ENCODE measurements around the gene NRTN. TPM values are rescaled to one million over a fixed set of nuclear protein-coding genes. Genes with fewer than 3 reads are reported as not detected.
"Not testable (repeated sequence)": the region's sequence is repeated elsewhere in the genome, so short reads cannot be mapped to it uniquely, and the experiment has no call there.

The NRTN gene
- total RNA-seq, 1 donor from 2014 or later: not detected

GRCh38 chr19:5831159-5831558 is 26.3 kb downstream of the NRTN start:
- DNase-seq (ENCODE audit: low spot score in 2 of 2) (no peak), FAIRE-seq (no peak)

- DNase-seq (ENCODE audit: low spot score in 2 of 2): no peak
- no peak for FAIRE-seq
Measured at GRCh38 chr19:5832061-5832460, 27.2 kb downstream of the NRTN start.

GRCh38 chr19:5832527-5833216 is 27.8 kb downstream of the NRTN start:
- FAIRE-seq (no peak), DNase-seq (ENCODE audit: low spot score in 2 of 2) (no peak)

DNA sequence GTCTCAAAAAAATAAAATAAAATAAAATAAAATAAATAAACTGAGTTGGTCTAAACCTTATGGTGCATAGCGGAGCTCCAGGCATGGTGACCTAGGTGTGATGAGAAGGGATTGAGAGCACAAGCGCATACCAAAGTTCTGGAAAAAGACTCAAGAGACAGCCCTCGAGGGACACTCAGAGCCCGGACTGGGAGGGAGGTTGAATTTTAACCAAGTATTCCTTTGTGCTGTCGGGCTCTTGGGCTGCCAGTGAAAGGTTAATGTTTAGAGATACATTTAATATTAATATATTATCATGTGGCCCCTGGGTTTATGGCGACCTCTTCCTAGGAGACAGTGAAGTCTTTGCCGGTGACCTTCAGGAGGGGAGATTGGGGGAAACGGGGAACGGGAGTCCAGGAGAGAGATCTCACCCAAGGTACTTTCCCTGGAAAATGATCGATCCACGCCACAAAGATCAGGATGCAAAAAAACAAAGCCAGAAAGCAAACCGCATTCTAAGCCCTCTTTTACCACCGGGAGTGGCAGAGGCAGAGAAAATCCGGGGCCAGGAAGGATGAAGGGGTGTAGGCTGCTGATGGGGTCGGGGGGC is 33.0 kb downstream of the NRTN start:
- no peak for DNase-seq (ENCODE audit: low spot score in 2 of 2)
- FAIRE-seq: no peak

- no peak for DNase-seq (ENCODE audit: low spot score in 2 of 2)
- no peak for FAIRE-seq
Measured at GRCh38 chr19:5838353-5839064, 33.6 kb downstream of the NRTN start.

DNA sequence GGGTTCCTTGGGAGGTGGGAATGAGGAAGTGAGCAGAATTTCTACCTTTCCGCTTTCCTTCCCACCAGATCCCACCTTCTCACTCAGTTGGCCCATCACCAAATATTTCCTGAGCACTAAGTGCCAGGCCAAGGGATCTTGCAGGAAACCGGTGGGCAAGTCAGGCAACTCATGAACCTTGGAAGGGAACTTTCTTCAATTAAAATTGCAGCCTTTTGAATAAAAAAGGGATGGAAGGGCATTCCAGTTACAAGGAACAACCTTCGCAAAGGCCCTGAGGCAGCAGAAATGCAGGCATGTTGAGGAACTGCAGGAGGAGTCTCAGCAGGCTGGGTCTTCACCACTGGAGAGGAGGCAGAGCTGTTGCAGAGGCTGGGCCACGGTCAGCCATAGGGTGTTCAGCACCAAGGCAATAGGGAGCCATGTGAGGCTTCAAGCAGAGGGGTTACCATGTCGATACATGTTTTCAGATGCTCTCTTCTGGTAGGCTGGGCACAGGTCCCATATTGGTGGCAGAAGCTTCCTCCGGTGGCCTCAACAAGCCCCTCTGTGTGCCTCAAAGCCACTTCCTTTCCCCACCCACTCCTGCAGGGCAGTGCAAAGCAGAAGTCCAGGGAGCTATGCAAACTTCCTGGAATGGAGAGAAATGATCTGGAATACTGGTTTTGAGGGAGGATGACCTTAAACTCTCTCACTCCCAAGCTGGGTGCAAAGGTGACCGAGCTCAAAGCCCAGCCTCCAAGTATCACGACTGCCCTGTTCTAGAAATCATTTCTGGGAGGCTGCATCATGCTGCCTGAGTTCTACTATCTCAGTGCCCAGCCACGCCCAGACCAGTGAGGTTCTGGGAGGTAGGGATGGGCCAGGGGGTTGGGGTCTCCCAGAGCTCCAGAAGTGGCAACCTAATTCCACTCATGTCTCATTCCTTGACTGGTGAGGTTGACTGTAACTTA is 34.5 kb downstream of the NRTN start, which contains the start of gene FUT6:
Gene FUT6 (minus strand): TSS at position 638 of the 953 bp plus-strand sequence. CDS start 7,135 bp downstream, outside the sequence.
- DNase-seq (ENCODE audit: low spot score in 2 of 2) (no peak), FAIRE-seq (no peak)

DNA sequence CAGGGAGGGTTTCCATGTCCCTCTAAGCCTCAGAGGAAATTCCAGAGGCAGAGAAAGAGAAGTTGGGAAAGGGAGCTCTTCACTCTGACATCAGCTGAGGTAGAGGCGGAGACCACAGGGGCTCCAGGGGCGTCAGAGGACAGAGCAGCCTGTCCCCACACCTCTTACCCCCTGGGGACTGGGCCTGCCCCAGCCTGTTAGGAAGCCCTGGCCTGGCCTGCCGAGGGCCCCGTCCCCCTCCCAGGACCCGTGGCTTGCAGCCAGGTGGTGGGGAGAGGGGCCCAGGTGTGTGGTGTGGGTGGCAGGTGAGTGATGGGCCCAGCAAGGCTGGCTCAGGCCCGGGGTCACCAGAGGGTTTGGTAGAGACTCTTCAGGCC is 36.9 kb downstream of the NRTN start:
- FAIRE-seq; DNase-seq (ENCODE audit: low spot score in 2 of 2): not testable (repeated sequence)

GRCh38 chr19:5843295-5843927 is 38.5 kb downstream of the NRTN start:
- DNase-seq (ENCODE audit: low spot score in 2 of 2) (no peak), FAIRE-seq (no peak)

GRCh38 chr19:5844456-5845433 is 39.9 kb downstream of the NRTN start:
- DNase-seq (ENCODE audit: low spot score in 2 of 2): no peak
- FAIRE-seq: no peak

- not testable (repeated sequence) for FAIRE-seq; DNase-seq (ENCODE audit: low spot score in 2 of 2)
Measured at GRCh38 chr19:5847846-5848245, 43.0 kb downstream of the NRTN start.

- FAIRE-seq; DNase-seq (ENCODE audit: low spot score in 2 of 2): not testable (repeated sequence)
Measured at GRCh38 chr19:5848621-5849020, 43.8 kb downstream of the NRTN start.

DNA sequence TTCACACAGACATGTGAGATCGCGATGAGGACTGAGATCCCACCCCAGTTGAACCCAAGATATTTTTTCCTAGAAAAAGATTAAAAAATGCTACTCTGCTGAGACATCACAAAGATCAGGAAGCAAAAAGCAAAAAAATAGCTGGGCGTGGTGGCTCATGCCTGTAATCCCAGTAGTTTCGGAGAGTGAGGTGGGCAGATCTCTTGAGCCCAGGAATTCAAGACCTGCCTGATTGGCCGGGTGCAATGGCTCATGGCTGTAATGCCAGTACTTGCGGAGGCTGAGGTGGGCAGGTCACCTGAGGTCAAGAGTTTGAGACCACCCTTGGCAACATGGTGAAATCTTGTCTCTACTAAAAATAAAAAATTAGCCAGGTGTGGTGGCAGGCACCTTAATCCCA is 45.3 kb downstream of the NRTN start:
- DNase-seq (ENCODE audit: low spot score in 2 of 2) (no peak), FAIRE-seq (no peak)

DNA sequence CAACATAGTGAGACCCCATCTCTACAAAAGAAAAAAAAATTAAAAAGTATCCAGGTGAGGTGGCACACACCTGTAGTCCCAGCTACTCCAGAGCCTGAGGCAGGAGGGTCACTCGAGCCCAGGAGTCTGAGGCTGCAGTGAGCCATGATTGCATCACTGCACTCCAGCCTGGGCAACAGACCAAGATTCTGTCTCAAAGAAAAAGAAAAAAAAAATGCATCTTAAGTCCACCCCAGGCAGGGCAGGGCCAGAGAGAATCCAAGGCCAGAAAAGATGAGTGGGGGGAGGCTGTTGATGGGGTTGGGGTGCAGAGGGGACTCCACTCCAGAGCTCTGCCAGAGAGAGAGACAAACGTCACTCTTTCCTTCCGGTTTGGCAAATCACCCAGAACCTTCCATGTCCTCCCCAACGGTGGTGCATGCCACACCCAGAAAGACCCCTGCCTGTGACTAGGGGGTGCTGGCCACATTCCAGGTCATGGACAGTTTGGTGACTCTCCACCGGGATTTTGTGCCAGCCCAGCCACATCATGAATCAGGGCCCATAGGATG is 46.0 kb downstream of the NRTN start:
- no peak for FAIRE-seq
- DNase-seq (ENCODE audit: low spot score in 2 of 2): no peak

- FAIRE-seq (no peak), DNase-seq (ENCODE audit: low spot score in 2 of 2) (no peak)
Measured at GRCh38 chr19:5851302-5851701, 46.4 kb downstream of the NRTN start, which contains the start of gene FUT3. TSS of gene FUT3 (minus strand) at chr19:5851449.

DNA sequence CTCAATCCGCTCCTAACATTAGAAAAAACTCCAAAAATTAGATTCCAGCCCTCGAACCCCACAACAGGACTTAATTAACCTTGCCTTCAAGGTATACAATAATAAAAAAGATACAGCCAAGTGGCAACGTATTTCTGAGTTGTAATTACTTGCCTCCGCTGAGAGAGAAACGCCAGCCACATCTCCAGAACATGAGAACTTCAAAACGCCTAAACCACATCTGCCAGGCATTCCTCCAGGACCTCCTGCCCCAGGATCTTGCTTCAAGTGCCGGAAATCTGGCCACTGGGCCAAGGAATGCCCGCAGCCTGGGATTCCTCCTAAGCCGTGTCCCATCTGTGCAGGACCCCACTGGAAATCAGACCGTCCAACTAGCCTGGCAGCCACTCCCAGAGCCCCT is 49.3 kb downstream of the NRTN start:
- DNase-seq (ENCODE audit: low spot score in 2 of 2): not testable (repeated sequence)

GRCh38 chr19:5855151-5855550 is 50.3 kb downstream of the NRTN start:
- FAIRE-seq; DNase-seq (ENCODE audit: low spot score in 2 of 2): not testable (repeated sequence)

More for the DNA sequence above, 49.3 kb downstream of the NRTN start:
- FAIRE-seq: not testable (repeated sequence)

DNA sequence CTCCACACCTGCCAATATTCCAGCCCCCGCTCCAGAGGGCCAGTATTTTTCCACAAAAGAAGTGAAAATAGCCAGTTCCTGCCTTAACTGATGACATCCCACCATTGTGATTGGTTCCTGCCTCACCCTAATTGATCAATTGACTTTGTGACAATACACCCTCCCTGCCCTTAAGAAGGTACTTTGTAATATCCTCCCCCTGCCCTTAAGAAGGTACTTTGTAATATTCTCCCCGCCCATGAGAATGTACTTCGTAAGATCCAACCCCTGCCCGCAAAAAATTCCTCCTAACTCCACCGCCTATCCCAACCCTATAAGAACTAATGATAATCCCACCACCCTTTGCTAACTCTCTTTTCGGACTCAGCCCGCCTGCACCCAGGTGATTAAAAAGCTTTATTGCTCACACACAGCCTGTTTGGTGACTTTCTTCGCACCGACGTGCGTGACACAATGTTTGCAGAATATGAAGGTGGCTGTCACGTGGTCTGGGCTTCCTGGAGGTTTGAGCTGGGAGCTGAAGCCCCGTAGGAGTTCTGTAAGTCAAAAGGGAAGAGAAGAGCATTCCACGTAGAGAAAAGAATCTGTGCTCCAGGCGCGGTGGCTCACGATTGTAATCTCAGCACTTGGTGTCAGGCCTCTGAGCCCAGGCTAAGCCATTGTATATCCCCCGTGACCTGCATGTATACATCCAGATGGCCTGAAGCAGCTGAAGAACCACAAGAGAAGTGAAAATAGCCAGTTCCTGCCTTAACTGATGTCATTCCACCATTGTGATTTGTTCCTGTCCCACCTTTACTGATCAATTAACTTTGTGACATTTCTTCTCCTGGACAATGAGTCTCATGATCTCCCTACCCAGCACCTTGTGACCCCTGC is 52.6 kb downstream of the NRTN start:
- no peak for FAIRE-seq
- DNase-seq (ENCODE audit: low spot score in 2 of 2): no peak
